GM13976 (cell line): Measurements from ENCODE around the gene ADRA2C.

Source experiments
- DNase-seq: peaks from one replicate; pipeline ENCODE4 v3.0.0; 2012; ENCODE audit warnings: low spot score
- CTCF ChIP-seq: IDR thresholded peaks from 2 replicates; pipeline ENCODE4 v1.5.1; 2012; ENCODE audit warnings: borderline replicate concordance, mild to moderate bottlenecking; ENCODE audit not compliant: insufficient read depth; ENCODE audit errors: extremely low read depth, missing control alignments, control extremely low read depth
- in situ Hi-C: fragments of 300-500 bp; cut with MboI; formaldehyde crosslinking; loops from one replicate; pipeline ENCODE4 v1.12.0; 2022; ENCODE audit warnings: low sequenced_read_pairs, mixed read lengths, inconsistent platforms; ENCODE audit not compliant: unreplicated experiment

Gene ADRA2C

DNA sequence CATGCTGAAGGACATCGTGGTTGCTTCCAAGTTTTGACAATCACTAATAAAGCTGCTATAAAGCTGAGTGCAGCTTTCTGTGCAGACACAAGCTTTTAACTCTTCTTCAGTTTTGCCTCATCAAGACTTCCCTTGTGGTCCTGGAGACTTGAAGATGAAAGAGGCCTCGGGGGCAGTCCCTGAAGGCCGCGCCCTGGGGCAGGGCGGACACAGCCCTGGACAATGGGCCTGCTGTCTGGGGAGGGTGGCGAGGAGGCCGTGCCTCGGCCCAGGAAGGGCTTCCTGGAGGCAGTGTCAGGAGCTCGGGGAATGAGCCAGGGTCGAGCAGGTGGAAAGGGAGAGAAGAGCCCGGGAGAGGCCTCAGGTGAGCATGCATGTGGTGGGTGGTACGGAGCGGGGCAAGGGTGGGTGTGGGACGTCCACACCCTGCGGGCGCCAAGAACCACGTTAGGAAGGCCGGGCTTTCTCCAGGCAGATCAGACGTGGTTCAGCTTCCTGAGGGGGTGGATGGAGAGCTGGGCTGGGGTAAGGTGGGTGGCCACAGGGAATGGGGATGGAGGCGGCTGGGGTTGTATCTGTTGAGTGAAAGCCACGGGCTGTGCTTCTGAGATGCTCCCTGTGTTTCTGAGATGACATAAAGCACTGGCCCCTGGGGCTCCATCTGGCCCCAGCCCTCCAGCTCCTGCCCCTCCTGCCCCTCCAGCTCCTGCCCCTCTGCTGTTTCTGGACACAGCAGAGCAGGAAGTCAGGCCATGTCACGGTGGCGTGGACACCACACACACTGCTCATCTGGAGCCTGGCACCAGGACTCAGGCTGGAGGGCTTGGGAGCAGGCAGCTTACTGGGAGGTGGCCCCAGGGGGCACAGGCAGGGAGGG is 21.5 kb downstream of the ADRA2C start:
- DNase-seq: no peak
- in situ Hi-C loops: no loop called here
- no peak for TF ChIP-seq CTCF

GRCh38 chr4:3788366-3788660 is 22.1 kb downstream of the ADRA2C start:
- DNase-seq: no peak
- TF ChIP-seq CTCF: no peak
- in situ Hi-C loops: no loop called here

DNA sequence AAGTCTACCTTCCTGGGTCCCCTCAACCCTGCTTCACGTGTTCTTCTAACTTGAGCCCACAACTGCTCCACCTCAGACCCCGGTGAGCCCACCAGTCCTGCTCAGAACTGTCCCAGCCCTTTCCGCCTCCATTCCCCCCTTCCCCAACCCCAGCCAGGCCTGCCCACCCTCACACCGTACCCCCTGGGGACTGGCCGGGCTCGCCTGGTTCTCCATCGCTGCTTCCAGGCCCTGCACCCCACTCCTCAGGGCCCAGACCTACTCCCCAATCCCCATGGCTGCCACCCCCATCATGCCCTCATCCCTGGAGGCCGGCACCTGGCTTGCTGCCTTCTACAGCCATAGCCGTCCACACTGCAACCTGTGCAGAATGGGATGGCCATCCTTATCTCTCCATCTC is 23.4 kb downstream of the ADRA2C start:
- in situ Hi-C loops: no loop called here
- TF ChIP-seq CTCF: no peak
- DNase-seq: no peak

- TF ChIP-seq CTCF: no peak
- DNase-seq: no peak
- in situ Hi-C loops: no loop called here
Measured at GRCh38 chr4:3790006-3790561, 23.9 kb downstream of the ADRA2C start.

- TF ChIP-seq CTCF: no peak
- no peak for DNase-seq
- in situ Hi-C loops: no loop called here
Measured at GRCh38 chr4:3791256-3791655, 25.1 kb downstream of the ADRA2C start.

DNA sequence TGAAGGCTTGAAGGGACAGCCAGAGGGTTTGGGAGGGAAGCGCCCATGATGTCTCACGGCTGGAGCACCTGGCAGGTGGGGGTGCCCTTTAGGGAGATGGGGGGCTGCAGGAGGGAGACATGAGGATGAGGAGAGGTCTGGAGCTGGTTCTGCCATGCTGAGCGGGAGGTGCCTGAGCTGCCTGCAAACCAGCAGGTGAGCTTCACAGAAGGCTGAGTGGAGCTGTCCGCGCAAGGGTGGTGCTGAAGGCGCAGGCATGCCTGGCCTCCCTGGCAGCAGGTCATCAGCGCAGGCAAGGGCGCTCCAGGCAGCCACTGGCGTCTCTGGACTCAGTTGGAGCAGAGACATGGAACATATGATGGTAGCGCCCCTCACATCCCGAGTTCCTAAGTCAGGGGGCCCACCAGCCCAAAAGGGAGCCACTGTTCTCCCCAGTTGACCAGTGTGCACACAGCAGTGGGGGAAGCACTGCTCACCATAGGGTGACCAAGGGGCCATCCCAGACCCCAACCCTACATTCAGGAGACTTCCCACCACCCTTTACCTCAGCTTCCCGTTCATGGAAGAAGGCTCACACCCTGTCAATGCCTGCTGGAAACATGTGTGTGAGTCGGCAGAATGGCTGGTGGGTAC is 25.8 kb downstream of the ADRA2C start:
- no peak for TF ChIP-seq CTCF
- in situ Hi-C loops: no loop called here
- peak; percentile 72 for DNase-seq

DNA sequence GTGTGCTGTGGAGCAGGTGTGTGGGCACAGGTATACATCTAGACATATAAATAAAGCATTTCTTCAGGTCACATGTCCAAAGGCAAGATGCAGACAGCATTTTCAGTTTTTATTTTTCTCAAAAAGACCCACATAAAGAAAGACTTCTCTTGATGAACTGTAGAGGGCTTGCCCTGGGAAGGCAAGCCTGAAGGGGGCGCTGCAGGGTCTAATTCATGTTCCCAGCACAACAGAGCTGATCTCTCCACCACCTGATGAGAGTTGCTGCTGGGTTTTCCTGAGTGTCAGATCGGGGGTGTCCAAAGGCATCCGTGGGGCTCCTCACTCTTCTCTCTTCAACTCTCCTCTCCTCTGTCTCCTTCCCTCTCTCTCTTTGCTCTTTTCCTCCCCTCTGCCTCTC is 26.6 kb downstream of the ADRA2C start:
- in situ Hi-C loops: no loop called here
- DNase-seq: no peak
- no peak for TF ChIP-seq CTCF
